GM18873 (cell line): ENCODE data around the gene ERV3-1.
"Not testable (repeated sequence)": the region's sequence is repeated elsewhere in the genome, so short reads cannot be mapped to it uniquely, and the experiment has no call there.

Source experiments
- ATAC-seq: cut with Tn5 transposase; IDR thresholded peaks from one replicate; pipeline ENCODE4 v1.9.1; 2021; ENCODE audit warnings: mild to moderate bottlenecking, moderate library complexity, moderate number of reproducible peaks; ENCODE audit not compliant: unreplicated experiment, low FRiP score

ERV3-1 gene

GRCh38 chr7:65002972-65003585 lies 3.4 kb downstream of the ERV3-1 start:
- no peak for ATAC-seq

- ATAC-seq = no peak
Measured at GRCh38 chr7:65001291-65001814, 5.1 kb downstream of the ERV3-1 start.

GRCh38 chr7:64999165-65000004 lies 7.1 kb downstream of the ERV3-1 start:
- ATAC-seq = no peak

- no peak for ATAC-seq
Measured at GRCh38 chr7:64998865-64999164, 7.7 kb downstream of the ERV3-1 start.

- no peak for ATAC-seq
Measured at GRCh38 chr7:64997927-64998391, 8.5 kb downstream of the ERV3-1 start.

GRCh38 chr7:64997164-64997908 lies 9.2 kb downstream of the ERV3-1 start:
- no peak for ATAC-seq

- ATAC-seq = no peak
Measured at GRCh38 chr7:64996305-64996704, 10.2 kb downstream of the ERV3-1 start.

GRCh38 chr7:64993901-64994300 lies 12.6 kb downstream of the ERV3-1 start:
- ATAC-seq = no peak

GRCh38 chr7:64992971-64993370 lies 13.5 kb downstream of the ERV3-1 start:
- no peak for ATAC-seq

GRCh38 chr7:64990936-64991335 lies 15.6 kb downstream of the ERV3-1 start, which contains the start of gene ZNF117:
TSS of gene ZNF117 (minus strand) at chr7:64991036.
- ATAC-seq = no peak

- ATAC-seq = no peak
Measured at GRCh38 chr7:64990216-64990615, 16.3 kb downstream of the ERV3-1 start.

GRCh38 chr7:64978497-64979203 lies 27.8 kb downstream of the ERV3-1 start:
- no peak for ATAC-seq

- ATAC-seq = no peak
Measured at GRCh38 chr7:64965594-64965993, 40.9 kb downstream of the ERV3-1 start.

- ATAC-seq = no peak
Measured at GRCh38 chr7:64959072-64959747, 47.3 kb downstream of the ERV3-1 start.

- ATAC-seq = no peak
Measured at GRCh38 chr7:64951250-64951848, 55.1 kb downstream of the ERV3-1 start.

- not testable (repeated sequence) for ATAC-seq
Measured at GRCh38 chr7:64950673-64951072, 55.8 kb downstream of the ERV3-1 start.

- not testable (repeated sequence) for ATAC-seq
Measured at GRCh38 chr7:64948774-64949173, 57.7 kb downstream of the ERV3-1 start.

- no peak for ATAC-seq
Measured at GRCh38 chr7:64947252-64948000, 59.1 kb downstream of the ERV3-1 start.

- no peak for ATAC-seq
Measured at GRCh38 chr7:64946772-64947171, 59.7 kb downstream of the ERV3-1 start.
